ENCODE data around the gene SERTAD2.

Gene SERTAD2

DNA sequence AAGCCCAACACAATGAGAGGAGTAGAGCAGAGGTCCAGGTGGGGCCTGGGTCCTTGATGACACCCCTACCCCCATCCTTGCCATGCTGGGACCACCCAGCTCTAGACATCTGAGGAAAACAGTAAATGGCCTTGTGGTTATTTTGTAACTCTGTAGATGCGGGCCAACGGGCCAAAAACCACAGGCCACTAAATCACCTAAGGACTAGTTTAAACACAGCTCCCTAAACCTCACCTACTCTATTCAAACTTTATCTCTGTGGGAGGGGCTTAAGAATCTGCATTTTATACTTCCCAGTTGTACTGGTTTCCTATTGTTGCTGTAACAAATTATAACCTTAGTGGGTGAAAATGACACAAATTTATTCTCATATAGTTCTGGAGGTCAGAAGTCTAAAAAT lies 19.0 kb upstream of the SERTAD2 start:
- DNase-seq (ENCODE audit: low spot score): no peak

DNA sequence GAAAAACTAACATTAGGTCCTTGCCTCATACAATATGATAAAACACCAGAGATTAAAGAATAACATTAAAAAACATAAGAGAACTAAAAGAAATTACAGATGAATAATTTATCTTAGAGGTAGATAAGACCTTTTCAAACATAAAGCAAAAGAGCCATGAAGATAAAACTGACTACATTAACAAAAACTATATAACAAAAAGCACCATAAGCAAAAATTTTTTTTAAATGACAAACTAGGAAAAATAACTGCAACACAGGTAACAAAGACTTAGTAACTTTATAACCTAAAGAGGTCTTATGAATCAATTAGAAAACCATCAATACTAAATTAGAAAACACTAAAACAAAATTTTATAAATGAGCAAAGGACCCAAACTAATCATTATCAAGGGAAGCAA lies 16.3 kb upstream of the SERTAD2 start:
- DNase-seq (ENCODE audit: low spot score): no peak

DNA sequence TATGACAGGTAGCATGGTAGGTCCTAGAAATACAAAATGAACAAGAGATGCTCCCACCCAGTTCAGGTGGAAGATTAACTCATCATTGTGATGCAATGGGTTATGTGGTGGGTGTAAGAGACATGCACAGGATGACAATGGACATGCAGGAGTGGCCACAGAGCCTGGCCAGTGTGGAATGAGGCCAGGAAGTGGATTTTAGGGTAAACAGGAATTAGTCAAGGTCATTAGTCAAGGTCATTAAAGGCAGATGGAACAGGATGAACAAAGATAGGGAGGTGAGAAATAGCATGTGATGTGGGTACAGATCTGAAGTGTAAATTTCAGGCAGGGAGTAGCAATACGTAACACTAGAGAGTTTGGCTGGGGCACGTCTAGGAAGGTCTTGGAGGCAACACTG lies 15.6 kb upstream of the SERTAD2 start:
- DNase-seq (ENCODE audit: low spot score): no peak

DNA sequence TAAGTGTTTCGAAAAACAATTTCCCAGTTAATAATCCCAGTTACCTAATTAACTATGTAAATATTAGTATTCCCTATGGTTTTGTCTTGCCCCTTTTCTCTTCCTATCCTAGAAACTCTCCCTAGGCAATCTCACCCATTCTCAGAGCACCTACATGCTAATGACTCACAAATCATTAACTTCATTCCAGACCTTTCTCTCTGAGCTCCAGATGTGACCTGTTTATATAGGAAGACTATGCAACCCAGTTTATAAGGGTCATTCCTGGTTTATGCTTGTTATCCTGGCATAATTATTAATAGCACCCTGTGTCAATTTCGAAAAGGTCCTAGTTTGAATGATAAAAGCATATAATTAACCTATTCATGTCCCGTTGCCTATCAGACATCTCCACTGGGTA lies 14.8 kb upstream of the SERTAD2 start:
- DNase-seq (ENCODE audit: low spot score): no peak

DNA sequence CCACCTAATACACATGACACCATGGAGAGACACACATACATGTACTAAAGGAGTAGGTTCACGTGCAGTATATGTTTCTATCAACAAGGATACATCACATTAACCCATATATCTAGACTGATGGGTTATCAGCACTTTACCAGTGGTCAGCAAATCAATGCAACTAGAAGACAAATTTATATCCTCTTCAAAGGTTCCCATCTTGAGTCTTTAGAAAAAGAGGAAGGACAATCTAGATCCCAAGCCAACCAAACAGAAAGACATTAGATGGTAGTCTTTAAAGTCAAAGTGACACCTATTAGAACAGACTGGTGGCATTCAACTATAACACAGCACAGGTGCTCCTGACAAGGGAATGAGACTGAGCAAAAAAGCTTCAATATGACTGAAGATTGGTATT lies 13.8 kb upstream of the SERTAD2 start:
- DNase-seq (ENCODE audit: low spot score): no peak

DNA sequence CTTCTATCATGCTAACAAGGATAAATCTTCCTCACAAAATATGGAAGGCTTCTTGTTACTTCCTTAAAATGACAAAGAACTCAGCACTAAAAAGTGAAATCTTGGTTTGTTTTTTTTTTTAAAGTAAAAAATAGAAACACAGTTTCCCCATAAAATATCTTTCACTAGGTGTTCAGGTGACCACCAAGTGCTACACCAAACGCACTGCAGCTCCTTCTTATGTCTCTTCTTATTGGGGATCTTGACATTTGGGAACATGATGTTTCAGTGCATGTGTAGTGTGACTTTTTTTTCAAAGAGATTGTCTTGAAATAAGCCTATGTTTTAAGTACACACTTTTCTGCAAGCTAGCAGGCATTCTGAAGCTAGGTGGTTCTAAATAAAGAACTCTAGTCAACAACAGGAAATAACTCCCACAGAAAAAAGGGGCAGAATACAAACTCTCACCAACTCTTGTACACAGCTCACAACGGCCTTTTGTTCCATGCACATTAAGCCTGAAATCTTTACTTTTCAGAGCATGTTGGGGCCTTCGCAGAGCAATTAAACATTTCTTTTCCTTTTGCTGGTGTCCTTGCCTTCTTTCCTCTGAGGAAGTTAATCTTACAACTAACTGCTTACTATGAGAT lies 13.2 kb upstream of the SERTAD2 start:
- DNase-seq (ENCODE audit: low spot score): peak; percentile 61

DNA sequence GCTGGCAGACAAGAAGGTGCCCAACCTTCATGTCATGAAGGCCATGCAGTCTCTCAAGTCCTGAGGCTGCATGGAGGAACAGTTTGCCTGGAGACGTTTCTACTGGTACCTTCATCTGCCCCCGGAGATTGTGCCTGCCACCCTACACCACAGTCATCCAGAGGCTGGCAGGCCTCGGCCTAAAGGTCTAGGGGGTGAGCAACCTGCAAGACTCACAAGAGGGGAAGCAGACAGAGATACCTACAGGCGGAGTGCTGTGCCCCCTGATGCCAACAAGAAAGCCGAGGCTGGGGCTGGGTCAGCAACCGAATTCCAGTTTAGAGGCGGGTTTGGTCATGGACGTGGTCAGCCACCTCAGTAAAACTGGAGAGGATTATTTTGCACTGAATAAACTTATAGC lies 12.0 kb upstream of the SERTAD2 start:
- no peak for DNase-seq (ENCODE audit: low spot score)

DNA sequence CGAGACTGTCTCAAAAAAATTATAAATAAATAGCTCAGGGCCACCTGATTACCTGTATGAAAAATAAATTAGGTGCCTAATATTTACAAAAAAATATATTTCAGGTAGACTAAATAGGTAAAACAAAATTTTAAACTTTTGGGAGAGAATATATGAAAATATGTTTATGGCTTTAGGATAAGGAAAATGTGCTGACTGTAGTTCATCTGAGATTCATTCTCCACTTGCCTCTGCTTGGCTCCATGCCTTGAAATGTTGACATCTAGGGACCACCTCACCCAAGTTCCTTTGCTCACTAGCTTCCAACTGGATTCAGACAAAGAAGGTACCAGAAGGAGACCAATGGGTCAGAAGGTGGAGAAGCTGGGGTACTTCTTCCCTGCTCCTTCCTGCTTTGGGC lies 9.7 kb upstream of the SERTAD2 start:
- DNase-seq (ENCODE audit: low spot score): no peak

DNA sequence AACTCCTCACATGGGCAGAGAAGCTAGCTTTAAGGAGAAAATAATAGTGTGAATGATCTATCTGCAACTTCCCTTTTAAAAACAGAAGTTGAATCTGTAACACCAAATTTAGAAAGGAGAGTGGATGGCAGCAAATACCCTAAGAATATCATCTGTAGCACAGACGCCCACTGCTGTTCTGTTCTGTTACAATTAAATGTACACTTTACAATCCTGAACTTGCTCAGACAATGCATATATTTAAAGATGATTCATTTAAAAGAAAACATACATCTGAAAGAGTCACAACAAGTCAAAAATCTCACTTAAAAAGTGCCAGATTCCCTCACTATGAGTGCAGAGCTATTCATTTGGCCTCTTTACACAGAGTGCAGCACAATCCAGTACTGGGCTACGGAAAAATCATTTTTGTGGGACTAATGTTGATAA lies 8.0 kb upstream of the SERTAD2 start:
- peak; percentile 60 for DNase-seq (ENCODE audit: low spot score)

DNA sequence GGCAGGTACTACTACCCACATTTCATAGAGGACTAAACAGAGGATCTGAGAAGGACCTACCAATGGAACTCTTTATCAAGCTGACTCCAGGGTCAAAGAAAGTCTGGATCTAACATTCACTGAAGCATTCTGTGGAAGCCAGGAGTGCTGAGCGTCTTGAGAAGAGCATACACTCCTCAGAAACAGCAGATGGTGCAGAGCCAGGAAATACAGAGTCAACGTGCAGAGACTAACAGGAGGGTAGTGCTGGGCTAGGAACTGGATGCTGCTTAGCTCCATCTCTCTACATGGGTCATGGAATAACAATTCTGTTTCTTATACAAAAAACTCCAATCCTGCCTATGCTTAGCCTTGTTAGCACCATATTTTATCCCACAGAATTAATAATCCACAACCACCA lies 5.5 kb upstream of the SERTAD2 start:
- DNase-seq (ENCODE audit: low spot score): no peak

DNA sequence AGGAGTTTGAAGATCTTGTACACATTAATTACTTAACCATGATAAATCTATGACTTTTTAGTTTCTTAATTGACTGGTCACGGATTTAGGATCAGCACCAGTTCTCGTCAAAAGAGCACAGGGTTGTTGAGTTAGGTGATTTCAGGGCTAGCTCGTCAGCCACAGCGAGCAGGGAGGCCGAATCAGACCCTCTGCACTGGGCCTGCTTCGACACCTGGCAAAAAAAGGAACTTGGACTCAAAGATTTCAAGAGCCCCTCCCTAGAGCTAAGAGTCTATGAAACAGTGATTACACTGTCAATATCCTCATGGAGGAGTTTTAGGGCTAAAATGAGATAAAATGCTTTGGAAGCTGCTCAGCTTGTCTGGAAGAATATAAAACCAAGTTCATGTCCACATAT lies 4.6 kb upstream of the SERTAD2 start:
- DNase-seq (ENCODE audit: low spot score): no peak

DNA sequence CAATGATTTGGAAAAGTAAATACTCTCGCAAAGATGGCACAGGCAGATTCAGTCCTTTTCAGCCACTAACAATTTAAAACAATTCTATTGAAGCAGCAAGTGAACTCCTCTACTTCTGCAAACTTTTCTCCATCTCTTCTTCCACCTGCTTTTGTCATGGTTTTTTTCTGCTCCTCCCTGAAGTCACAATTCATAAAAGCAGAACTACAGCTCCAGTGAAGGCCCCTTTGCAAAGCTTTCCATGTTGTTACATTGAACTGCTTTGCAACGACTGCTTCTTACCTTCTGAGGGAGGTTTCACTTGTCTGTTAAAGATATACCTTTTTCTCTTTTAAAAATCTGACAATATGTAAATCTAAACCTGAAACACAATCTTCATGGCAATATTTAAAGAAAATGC lies 3.7 kb upstream of the SERTAD2 start:
- no peak for DNase-seq (ENCODE audit: low spot score)

DNA sequence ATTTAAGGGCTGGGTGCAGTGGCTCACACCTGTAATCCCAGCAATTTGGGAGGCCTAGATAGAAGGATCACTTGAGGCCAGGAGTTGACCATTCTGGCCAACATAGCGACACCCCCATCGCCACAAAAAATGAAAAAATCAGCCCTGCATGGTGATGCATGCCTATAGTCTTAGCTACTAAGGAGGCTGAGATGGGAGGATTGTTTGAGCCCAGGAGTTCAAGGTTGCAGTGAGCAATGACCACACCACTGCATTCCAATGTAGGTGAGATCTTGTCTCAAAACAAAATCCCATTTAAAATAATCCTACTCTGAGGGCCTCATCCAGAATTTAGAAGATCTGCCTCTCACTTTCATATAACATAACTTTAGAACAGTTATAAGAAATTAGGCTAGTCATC lies 2.7 kb upstream of the SERTAD2 start:
- no peak for DNase-seq (ENCODE audit: low spot score)

DNA sequence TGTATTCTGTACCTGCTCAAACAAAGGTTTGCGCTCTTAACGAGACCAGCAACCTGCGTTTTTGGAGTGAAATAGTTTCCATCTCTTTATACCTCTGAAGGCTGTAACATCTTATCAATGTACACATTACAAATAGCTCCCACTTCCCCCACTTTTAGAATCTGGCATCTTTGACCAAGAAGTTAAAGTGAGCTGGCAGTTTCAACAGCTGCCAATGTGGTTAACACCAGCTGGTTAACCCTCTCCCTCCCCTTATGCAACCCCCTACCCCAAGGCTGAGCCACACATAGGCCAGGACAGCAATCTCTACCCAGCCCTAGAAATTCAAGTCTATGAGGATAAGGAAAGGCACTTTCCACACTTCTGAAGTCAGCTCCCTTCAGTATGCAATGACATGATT lies 2.2 kb upstream of the SERTAD2 start:
- DNase-seq (ENCODE audit: low spot score): no peak

DNA sequence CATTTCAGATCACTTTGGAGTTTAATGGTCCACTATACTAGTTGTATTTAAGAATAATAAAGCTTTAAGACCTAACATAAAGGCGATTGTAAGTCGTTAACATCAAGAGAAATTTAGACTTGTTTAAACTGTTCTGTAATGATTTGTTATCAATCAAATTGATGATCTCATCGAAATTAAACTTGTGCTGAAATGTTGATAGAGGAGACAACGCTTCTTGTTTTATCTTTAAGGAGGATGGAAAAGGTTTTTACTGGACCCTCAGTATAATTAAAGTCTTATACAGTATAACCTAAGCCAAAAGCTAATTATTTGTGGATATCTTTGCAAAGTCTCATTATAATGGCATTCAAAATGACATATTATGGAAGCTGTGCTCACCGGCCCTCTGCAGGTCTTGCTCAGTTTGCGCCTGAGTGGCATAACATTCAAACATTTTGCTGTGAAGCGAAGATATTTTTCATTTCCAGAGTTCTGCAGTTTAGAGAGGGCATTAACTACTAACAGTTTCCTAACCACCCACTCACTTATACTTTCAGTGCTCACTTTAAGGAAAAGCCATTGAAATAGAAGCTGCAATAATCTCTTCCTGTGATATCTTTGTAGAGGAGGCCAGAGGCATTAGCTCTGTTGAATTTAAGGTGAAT lies 1.4 kb upstream of the SERTAD2 start:
- peak; percentile 23 for DNase-seq (ENCODE audit: low spot score)

DNA sequence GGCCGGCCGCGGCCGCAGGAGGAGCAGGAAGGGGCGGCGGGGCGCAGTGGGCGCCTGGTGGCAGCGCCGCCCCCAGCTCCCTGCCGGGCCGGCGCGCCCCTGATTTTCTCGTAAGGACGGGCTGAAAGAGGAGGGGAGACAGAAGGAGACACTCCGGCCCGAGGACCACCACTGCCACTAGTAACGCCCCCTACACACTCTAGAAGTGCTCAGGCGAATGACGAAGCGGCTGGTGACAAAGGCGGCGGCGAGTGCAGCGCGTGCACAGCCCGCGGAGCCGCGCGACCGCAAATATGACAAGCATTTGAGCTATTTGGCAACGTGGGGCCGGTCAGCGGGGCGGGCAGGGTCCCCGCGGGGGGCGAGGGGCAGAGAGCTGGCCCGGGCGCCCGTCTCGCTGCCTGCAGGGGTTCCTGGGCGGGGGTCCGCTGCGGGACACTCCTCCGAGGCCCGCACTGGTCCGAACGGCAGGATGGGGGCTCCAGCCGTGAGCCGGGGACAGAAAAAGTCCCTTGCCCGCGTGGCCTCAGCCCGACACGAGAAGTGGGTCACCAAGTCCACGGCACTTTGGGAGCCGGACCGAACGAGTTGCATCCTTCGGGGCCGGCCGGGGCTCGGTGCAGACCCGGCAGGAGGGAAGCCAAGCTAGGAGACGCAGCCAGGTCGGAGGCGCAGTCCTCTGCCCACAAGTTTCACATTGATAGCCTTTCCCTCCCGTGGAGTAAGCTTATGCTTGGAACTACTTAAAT lies 524 bp upstream of the SERTAD2 start:
- DNase-seq (ENCODE audit: low spot score): peak; percentile 24

DNA sequence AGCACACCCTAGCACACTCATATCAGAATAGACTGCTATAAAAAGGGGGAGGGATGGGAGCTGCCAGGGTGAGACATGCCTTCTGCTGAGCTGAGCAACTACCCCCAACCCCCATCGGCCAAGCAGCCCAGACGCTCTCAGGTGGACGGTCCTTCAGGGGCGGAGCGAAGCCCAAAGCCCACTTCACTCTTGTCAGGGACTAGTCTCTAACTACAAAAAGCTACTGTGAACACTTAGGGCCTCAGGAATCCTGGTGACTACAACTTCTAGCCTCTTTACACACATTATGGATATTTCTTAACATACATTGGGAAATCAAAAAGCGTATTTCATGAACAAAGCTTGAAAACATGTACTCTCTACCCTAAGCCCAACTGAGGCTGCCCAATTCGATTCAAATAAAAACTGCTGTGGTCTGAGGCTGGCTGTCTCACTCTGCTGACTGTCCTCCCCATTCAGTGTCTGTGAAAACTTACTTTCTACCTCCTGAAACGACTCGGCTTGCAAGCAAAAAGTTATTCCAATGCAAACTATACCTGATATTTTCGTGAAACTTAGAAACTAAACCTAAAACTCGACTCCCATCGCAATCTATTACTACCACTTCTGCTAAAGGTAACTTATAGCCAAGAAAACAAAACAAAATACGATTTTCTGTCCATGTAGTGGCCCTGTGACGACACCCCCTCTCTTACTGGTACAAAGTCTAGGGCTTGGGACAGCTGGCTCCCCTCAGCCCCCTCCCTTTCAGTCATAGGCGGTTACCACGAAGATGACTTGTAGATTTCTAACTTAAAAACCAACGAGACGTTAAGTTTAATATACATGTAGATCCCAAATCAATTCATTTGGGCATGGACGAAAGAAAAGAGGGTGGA lies 1.2 kb downstream of the SERTAD2 start:
- peak; percentile 57 for DNase-seq (ENCODE audit: low spot score)

DNA sequence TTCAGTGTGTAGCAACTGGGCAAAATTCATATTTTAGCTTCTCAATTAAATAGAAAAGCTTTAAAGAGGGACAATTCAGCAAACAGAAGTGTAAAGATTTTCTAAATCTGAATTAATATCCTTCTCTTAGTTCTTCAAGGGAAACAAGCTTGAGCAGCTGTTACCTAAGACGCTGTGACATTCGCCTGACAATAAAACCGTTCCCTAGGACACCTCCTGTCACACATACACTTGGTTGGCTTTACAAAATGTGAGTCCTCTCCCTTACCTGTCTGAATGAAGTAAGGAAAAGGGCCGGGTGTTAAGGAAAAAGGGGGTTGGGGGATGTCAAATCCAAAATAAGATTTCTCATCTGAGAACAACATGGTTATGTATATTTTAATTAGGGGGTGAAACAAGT lies 2.1 kb downstream of the SERTAD2 start:
- DNase-seq (ENCODE audit: low spot score): no peak

DNA sequence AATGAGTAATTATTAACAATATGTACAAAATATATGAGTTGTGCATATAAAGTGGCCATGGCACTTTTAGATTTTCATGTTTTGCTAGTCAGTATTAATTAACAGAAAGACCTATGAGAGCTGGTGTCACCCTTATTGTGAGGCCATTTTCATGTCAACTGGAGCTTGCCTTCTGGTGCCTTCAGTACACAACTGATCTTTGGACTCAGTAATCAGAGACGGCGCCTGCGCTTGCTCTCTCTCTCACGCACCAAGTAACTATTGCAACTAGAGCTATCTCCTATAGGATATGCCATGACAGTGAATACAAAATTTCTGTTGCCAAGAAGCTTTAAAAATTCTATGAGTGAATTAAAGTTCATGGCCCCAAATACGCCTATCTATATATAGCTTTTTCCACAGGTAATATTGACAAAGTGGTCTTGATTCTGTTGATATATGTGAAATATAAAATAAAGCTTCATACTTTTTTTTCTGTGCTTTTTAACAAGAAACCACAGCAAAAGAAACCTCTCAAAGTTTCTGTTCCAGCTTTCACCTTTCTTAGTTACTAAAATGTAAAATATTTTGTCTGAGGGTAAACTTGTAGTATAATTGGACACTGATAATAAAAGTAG lies 2.9 kb downstream of the SERTAD2 start:
- DNase-seq (ENCODE audit: low spot score): no peak

DNA sequence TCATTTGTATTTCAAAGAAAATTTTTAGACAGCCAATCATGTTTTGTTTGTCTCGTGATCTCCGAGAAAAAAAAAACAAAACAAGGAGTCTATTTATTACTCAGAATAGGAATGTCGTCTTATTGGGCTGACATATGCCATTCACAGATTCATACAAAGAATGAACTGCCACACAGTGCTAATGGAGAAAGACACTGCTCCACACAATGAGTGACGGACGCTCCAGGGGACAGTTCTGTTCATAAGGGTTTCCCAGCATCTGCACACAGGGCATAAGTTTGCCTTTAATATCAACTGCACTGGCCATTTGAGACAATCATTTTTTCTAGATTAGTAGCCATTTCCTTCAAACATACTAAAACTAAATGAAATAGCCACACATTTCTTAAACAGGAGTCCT lies 3.4 kb downstream of the SERTAD2 start:
- DNase-seq (ENCODE audit: low spot score): peak; percentile 58

DNA sequence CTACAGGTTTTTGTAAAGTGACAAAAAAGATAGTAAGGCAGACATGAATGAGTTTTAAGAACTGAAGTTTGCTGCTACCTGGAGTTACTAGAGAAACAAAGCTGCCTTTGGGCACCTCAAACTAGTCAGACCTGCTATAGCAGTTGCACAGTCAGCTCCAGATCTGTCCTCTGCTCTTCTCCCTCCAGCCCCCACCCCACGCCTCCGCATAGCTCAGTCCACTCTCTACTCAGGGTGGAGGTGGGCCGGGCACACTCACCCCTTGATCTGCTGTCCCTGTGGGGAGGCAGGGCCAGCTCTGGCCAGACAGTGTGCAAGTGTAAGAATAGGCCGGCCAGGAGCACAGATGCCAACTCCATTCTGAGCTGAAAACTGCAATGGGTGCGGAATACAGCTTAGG lies 4.1 kb downstream of the SERTAD2 start:
- DNase-seq (ENCODE audit: low spot score): peak; percentile 32

DNA sequence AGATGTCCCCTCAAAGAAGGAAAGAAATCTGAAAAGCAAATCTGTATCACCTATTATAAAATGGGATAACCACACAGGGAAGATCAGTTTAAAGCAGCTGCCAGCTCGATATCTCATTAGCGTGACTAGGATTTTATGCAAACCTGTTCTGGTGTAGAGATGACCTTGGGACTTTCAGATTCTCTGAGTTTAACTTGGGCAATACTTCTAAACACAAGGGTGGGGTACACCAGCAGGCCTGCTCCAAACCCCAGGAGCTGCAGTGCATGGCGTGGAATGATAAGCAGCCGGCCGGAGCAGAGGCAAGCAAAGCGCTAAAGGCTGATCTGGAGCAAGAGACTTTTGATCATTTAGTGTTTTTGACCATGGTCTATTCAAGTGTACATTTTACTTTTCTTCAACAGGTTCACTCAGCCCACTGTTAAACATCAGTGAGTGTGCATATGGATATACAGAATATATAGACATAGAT lies 4.7 kb downstream of the SERTAD2 start:
- DNase-seq (ENCODE audit: low spot score): no peak
